Chondrocyte (in vitro differentiated cells): ENCODE data around the gene UNK. TPM values are rescaled to one million over a fixed set of nuclear protein-coding genes. Genes with fewer than 3 reads are reported as not detected.

Experiments used
- DNase-seq: peaks from one replicate; pipeline ENCODE4 v3.0.0; 2021; ENCODE audit warnings: mixed read lengths, low spot score
- H3K27ac Mint-ChIP-seq: one replicate; pipeline ENCODE4 v1.8.0; 2021; ENCODE audit warnings: mild to moderate bottlenecking, moderate library complexity, mixed read lengths; ENCODE audit not compliant: unreplicated experiment
- H3K27me3 Mint-ChIP-seq: 2 replicates; pipeline ENCODE4 v1.8.0; 2021; ENCODE audit warnings: low read depth, mixed read lengths
- H3K36me3 Mint-ChIP-seq: 2 replicates; pipeline ENCODE4 v1.8.0; 2021; ENCODE audit warnings: low read depth, mixed read lengths
- H3K4me1 Mint-ChIP-seq: 2 replicates; pipeline ENCODE4 v1.8.0; 2021; ENCODE audit warnings: low read depth, mild to moderate bottlenecking, mixed read lengths
- H3K4me3 Mint-ChIP-seq: one replicate; pipeline ENCODE4 v1.8.0; 2021; ENCODE audit warnings: mild to moderate bottlenecking, moderate library complexity, mixed read lengths; ENCODE audit not compliant: unreplicated experiment
- H3K9me3 Mint-ChIP-seq: 2 replicates; pipeline ENCODE4 v1.8.0; 2021; ENCODE audit warnings: low read depth, mixed read lengths
- total RNA-seq: library from RNA; stranded (reverse); gene quantifications from 3 replicates; pipeline ENCODE4 v1.2.1, GENCODE V29; 2021
- TF ChIP-seq, protein P1 (sequence below): fragments of 200-600 bp; sonication (generic); IDR thresholded peaks from 2 replicates; pipeline ENCODE4 v1.5.0; 2021; ENCODE audit warnings: antibody characterized with exemption, mild to moderate bottlenecking, moderate library complexity

Gene UNK
- total RNA-seq, 1 donor from 2014 or later = 21.0 TPM

DNA sequence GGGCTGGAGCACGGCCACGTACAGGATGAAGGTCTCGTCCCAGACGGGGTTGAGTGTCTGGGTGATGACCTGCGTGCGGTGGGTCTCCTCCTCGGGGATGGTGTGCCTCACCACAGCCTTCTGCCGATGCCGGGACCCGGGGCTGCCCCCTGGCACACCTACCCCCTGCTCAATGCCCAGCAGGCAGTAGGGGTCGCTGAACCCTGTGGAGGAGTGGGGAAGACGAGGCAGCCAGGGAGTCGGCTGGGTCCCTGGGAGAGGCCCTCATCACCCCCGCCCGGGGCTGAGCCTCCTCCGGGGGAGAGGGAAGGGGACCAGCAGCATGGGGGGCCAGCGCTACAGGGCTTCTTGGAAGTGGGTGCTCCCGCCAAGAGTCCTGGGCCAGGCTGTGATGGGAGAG, 57.8 kb downstream of the UNK start:
- Mint-ChIP-seq H3K27me3 (no peaks in the 10 kb centered on the region), H3K36me3 (peaks cover 6% of the 10 kb centered on the region), H3K27ac (no peak overlapping the region), H3K4me3 (no peak overlapping the region), H3K9me3 (no peaks in the 10 kb centered on the region), H3K4me1 (peaks cover 23% of the 10 kb centered on the region)
- TF ChIP-seq, protein P1, sequence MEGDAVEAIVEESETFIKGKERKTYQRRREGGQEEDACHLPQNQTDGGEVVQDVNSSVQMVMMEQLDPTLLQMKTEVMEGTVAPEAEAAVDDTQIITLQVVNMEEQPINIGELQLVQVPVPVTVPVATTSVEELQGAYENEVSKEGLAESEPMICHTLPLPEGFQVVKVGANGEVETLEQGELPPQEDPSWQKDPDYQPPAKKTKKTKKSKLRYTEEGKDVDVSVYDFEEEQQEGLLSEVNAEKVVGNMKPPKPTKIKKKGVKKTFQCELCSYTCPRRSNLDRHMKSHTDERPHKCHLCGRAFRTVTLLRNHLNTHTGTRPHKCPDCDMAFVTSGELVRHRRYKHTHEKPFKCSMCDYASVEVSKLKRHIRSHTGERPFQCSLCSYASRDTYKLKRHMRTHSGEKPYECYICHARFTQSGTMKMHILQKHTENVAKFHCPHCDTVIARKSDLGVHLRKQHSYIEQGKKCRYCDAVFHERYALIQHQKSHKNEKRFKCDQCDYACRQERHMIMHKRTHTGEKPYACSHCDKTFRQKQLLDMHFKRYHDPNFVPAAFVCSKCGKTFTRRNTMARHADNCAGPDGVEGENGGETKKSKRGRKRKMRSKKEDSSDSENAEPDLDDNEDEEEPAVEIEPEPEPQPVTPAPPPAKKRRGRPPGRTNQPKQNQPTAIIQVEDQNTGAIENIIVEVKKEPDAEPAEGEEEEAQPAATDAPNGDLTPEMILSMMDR = no peak
- peak; percentile 93 for DNase-seq

DNA sequence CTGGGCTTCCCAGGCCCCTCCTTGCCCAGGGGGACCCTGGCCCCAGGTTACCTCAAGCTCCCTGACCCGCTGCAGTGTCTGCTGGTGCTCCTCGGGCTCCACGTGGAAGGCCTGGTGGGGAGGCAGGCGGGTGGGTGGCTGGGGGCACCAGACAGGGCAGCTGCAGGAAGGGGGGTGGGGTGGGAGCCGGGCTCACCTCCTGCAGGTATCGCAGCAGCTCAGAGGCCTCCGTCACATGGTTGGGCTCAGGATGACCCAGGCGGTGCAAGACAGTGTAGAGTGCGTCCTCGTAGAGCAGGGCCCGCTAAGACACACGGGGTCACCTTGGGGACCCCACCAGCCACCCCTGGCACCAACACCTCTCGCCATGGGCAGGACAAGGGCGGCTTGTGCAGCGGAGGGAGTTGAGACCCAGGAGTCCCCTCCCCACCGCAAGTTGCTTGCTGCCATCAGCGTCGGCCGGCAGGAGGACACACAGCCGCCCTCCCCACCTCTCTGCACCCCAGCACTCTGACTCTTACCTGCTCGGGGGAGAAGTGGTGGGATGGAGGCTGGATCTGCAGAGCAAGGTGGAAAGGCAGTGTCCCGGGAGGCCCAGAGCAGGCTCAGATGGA, 58.5 kb downstream of the UNK start:
- H3K4me1 Mint-ChIP-seq = peaks cover 20% of the 10 kb centered on the region
- TF ChIP-seq, protein P1 = no peak
- peaks cover 9% of the 10 kb centered on the region for H3K36me3 Mint-ChIP-seq
- H3K27me3 Mint-ChIP-seq = no peaks in the 10 kb centered on the region
- H3K4me3 Mint-ChIP-seq = no peak overlapping the region
- no peaks in the 10 kb centered on the region for H3K9me3 Mint-ChIP-seq
- H3K27ac Mint-ChIP-seq = no peak overlapping the region
- no peak for DNase-seq

DNA sequence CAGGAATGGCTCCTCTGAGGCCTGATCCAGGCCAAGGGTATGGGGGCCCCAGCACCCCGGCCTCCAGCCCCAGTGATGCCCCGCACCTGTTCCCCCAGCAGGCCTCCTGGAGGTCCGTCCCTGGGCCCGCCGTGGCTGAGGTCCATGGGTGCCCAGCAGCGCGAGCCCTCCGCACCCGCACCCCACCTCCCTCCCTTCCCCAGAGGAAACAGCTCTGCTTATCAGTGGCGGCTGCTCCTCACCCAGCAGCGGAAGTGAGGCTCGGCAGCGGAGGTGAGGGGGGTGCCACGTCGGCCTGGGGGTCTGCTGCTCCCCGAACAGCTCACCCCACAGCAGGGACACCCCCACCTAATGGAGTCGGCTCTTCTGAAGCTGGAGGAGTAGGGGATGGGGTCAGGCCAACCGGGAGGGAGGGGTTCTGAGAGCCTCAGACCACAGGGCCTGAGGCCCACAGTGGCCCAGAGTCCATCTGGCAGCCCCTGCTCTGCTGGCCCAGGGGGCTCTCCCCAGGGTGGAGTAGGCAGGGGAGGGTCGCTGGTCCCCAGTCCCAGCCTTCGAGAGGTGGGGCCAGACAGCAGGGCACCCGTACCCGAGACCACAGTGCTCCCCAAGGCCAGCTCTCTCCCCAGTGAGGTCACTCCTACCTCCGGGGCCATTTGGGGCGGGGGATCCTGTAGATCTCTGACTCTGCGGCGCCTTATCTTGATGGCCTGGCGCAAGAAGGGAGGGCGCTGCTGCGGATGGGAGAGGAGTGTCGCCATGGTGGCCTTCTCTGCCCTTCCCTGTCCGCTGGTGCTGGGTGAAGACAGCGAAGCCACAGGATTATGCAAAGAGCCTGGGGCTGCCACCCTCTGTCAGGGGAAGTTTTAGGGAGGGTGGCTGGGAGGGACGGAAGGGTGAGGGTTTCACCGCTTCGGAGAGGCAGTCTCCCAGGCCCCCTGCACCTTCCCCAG, 59.2 kb downstream of the UNK start, which contains the start of gene UNC13D:
TSS of gene UNC13D (minus strand) at position 828 of the 953 bp plus-strand sequence. CDS start at position 761, 67 bp downstream.
- peaks cover 20% of the 10 kb centered on the region for H3K4me1 Mint-ChIP-seq
- H3K4me3 Mint-ChIP-seq = no peak within 1 kb of the TSS
- peak within 1 kb of the TSS; percentile 82 for H3K27ac Mint-ChIP-seq
- peaks cover 12% of the 10 kb centered on the region for H3K36me3 Mint-ChIP-seq
- no peaks in the 10 kb centered on the region for H3K27me3 Mint-ChIP-seq
- H3K9me3 Mint-ChIP-seq = no peaks in the 10 kb centered on the region
- TF ChIP-seq, protein P1 = no peak
- DNase-seq = no peak

- H3K9me3 Mint-ChIP-seq = no peaks in the 10 kb centered on the region
- H3K4me3 Mint-ChIP-seq = no peak overlapping the region
- H3K36me3 Mint-ChIP-seq = peaks cover 14% of the 10 kb centered on the region
- no peak overlapping the region for H3K27ac Mint-ChIP-seq
- no peak for DNase-seq
- TF ChIP-seq, protein P1 = no peak
- no peaks in the 10 kb centered on the region for H3K27me3 Mint-ChIP-seq
- peaks cover 20% of the 10 kb centered on the region for H3K4me1 Mint-ChIP-seq
Measured at GRCh38 chr17:75844530-75845057, 60.0 kb downstream of the UNK start.

DNA sequence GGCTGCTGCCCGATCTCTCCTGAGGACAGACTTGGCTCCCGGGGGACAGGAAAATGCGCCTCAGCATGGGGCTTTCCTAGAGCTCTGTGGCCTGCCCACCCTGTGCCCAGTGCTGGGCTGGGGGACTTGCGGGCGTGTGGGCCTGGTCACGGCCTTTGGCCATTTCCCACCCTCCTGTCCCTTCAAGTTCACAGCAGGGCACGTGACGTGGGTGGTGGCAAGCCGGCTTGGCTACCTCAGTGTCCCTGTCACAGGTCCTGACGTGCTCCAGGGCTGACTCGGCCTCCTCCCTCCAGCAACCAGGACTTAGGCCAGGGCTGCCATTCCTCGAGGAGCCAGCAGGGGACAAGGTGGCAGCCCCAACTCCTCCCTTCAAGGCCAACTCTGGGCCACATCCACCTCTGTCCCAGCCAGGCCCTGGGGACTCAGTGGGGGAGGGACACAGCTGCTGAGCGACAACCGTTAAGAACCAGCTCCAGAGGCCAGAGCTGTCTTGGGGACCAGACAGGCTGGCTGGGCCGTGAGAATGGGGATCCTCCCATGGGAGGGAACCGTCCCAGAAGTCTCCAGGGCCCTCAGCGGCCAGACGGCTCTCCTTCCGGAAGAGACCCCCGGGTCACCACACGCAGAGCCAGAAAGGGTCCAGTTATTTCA, 60.6 kb downstream of the UNK start:
- no peaks in the 10 kb centered on the region for H3K27me3 Mint-ChIP-seq
- H3K4me3 Mint-ChIP-seq = no peak overlapping the region
- peaks cover 20% of the 10 kb centered on the region for H3K4me1 Mint-ChIP-seq
- TF ChIP-seq, protein P1 = peak; percentile 78
- peaks cover 17% of the 10 kb centered on the region for H3K36me3 Mint-ChIP-seq
- peak overlapping the region; percentile 82 for H3K27ac Mint-ChIP-seq
- peak; percentile 94 for DNase-seq
- H3K9me3 Mint-ChIP-seq = no peaks in the 10 kb centered on the region
